NCI-H1436 (cell line): ENCODE measurements around the gene FLNB.
"Not testable (repeated sequence)": the region's sequence is repeated elsewhere in the genome, so short reads cannot be mapped to it uniquely, and the experiment has no call there.

Experiments used
- DNase-seq: peaks from one replicate; lab custom pipeline; 2025; lab: John Stamatoyannopoulos, UW

FLNB gene

GRCh38 chr3:57980416-57980815 is 27.8 kb upstream of the FLNB start:
- no peak for DNase-seq

DNA sequence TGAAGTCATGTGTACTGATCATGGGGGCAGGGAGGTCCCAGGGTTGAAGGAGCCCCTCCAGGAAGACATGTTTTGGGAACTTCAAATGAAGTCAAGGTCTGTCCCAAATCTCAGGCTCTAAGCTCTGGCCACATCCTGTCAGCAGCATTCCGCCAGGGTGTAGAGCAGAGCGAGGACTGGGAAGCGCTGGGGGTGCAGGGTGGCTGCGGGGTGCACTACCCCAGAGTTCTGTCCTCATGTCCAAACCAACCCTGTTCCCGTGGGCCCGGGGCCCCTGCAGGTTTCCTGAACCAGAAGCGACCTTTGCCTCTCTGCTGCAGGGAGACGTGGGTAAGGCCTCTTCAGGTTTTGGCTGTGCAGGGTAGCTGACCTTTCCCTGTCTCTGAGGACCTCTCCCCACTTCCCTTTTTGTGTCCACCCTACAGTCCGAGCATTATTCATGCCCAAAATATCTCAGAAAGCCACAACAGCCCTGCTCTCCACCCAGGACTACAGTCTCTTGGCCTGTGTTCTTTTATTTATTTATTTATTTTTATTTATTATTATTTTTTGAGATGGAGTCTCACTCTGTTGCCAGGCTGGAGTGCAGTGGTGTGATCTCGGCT is 26.6 kb upstream of the FLNB start:
- DNase-seq, result no peak

GRCh38 chr3:57982561-57983243 is 25.5 kb upstream of the FLNB start:
- no peak for DNase-seq

- no peak for DNase-seq
These were observed 24.3 kb upstream of the FLNB start for GRCh38 chr3:57983734-57984518.

- no peak for DNase-seq
These were observed 22.8 kb upstream of the FLNB start for GRCh38 chr3:57985176-57985983.

DNA sequence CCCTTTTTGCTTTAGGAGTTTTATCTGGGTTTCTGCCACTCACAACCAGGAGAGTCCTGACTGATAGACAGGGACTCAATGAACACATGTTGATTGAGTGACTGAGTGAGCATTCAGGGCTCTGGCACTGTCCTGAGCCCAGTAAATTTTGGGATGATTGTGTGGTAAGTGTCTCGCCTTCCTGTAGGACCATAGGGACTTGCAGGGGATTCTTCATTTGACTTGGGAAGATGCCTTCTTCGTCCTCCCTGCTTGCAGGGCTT is 22.3 kb upstream of the FLNB start:
- no peak for DNase-seq

- DNase-seq, result no peak
These were observed 22.0 kb upstream of the FLNB start for GRCh38 chr3:57986261-57986660.

DNA sequence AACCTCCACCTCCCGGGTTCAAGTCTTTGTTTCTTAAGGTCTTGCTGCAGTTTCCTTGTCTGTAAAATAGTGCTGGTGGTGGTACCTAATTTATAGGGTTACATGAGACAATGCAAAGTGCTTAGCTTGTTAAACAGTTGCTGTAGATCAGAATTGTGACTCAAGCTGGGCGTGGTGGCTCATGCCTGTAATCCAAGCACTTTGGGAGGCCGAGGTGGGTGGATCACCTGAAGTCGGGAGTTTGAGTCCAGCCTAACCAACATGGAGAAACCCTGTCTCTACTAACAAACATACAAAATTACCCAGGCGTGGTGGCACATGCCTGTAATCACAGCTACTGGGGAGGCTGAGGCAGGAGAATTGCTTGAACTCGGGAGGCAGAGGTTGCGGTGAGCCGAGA is 19.0 kb upstream of the FLNB start:
- not testable (repeated sequence) for DNase-seq

DNA sequence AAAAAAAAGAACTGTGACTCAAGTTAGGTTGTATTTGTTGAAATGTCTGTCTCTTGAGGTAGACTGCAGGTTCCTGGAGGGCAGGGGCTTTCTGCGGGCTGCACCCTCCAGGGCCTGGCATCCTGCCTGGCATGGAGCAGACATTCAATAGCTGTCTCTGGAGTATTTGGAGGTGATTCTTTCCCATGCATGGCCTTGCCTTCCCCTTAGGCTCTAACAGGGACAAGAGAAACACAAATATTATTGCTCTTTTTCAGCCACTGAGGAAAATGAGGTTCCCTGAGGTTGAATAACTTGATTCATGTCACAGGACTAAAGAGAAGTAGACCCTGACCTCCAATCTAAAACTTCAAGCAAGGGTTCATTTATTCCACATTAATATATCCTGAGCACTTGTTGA is 18.6 kb upstream of the FLNB start:
- DNase-seq, result no peak

- DNase-seq, result no peak
These were observed 15.6 kb upstream of the FLNB start for GRCh38 chr3:57992452-57993213.

DNA sequence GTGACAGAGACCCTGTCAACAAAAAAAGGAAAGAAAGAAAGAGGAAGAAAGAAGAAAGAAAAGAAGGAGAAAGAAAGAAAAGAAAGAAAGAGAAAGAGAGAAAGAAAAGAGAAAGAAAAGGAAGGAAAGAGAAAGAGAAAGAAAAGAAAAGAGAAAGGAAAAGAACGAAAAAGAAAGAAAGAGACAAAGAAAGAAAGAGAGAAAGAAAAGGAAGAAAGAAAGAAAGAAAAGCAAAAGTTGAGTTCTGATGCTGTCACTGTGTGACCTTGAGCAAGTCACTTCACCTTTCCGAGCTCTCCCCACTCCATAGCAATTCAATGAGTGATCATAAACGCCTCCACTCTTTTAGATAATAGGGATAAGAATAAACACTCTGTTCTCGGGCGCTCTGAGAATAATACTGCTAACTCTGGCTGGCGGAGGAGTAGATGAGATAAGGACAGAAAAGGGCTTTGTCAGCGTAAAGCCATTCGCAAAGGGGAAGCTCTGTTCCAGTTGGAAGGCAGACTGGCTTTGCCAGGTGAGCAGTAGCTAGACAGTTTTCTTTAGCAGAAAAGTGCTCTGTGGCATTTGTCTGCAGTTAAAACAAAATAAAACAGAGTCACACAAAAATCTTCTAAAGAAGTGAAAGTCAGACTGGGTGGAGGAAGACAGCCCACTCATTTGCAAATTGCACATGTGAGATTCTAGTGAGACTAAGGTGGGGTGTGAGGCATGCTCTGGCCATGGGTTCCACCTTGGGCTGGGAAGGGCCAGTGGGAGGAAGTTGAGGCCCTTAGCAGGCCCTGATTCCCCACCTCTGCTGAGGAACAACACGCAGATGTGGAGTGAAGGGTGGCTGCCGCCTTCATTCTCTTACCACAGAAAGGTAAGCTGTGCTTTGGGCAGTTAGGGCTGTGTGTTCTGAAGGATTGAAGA is 9.6 kb upstream of the FLNB start:
- DNase-seq, result no peak

DNA sequence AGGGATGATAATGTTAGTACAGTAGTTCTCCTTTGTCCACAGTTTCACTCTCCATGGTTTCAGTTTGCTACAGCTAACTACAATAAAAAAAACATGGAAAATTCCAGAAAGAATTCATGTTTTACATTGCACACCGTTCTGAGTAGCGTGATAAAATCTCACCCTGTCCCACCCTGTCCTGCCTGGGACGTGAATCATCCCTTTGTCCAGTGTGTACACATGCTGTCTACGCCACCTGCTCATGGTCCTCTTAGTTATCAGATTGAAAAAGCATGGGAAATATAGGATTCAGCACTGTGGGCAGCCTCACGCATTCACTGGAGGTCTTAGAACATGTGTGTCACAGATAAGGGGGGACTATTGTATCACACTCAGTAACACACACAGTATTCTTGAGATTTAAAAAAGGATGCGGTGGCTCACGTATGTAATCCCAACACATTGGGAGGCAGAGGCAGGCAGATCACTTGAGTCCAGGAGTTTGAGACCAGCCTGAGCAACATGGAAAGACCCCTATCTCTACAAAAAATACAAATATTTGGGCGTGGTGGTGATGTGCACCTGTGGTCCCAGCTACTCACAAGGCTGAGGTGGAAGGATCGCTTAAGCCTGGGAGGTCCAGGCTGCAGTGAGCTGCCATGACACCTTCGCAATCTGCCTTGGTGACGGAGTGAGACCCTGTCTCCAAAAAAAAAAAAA is 8.7 kb upstream of the FLNB start:
- no peak for DNase-seq

- DNase-seq, result no peak
These were observed 7.7 kb upstream of the FLNB start for GRCh38 chr3:58000306-58001085.

- no peak for DNase-seq
These were observed 7.1 kb upstream of the FLNB start for GRCh38 chr3:58001086-58001467.

- DNase-seq, result no peak
These were observed 6.2 kb upstream of the FLNB start for GRCh38 chr3:58001979-58002378.

- no peak for DNase-seq
These were observed 5.1 kb upstream of the FLNB start for GRCh38 chr3:58003093-58003492.

- no peak for DNase-seq
These were observed 3.2 kb upstream of the FLNB start for GRCh38 chr3:58004973-58005372.

- DNase-seq, result no peak
These were observed 2.6 kb upstream of the FLNB start for GRCh38 chr3:58005669-58006068.

- DNase-seq, result no peak
These were observed 1.6 kb upstream of the FLNB start for GRCh38 chr3:58006661-58007060.
